ENCODE data around the gene RIF1.

RIF1 gene

GRCh38 chr2:151408788-151409600 is 708 bp upstream of the RIF1 start:
- in situ Hi-C loops (cut with HindIII; ENCODE audit: low sequenced_read_pairs): no loop called here

GRCh38 chr2:151410485-151410834 is 758 bp downstream of the RIF1 start:
- in situ Hi-C loops (cut with HindIII; ENCODE audit: low sequenced_read_pairs): no loop called here

- in situ Hi-C loops (cut with HindIII; ENCODE audit: low sequenced_read_pairs): no loop called here
These were observed 7.9 kb downstream of the RIF1 start for GRCh38 chr2:151417650-151418049.

- in situ Hi-C loops (cut with HindIII; ENCODE audit: low sequenced_read_pairs): loop anchor here (5.0 kb wide), 1 partner anchor 69 kb away; no protein-coding TSS in a partner anchor
These were observed 12.0 kb downstream of the RIF1 start for GRCh38 chr2:151421681-151422080.

GRCh38 chr2:151422917-151423439 is 13.3 kb downstream of the RIF1 start:
- in situ Hi-C loops (cut with HindIII; ENCODE audit: low sequenced_read_pairs): loop anchor here (5.0 kb wide), 1 partner anchor 71 kb away; no protein-coding TSS in a partner anchor

GRCh38 chr2:151423760-151424159 is 14.1 kb downstream of the RIF1 start:
- in situ Hi-C loops (cut with HindIII; ENCODE audit: low sequenced_read_pairs): loop anchor here (5.0 kb wide), 1 partner anchor 71 kb away; no protein-coding TSS in a partner anchor

- in situ Hi-C loops (cut with HindIII; ENCODE audit: low sequenced_read_pairs): no loop called here
These were observed 27.9 kb downstream of the RIF1 start for GRCh38 chr2:151437630-151438029.

- in situ Hi-C loops (cut with HindIII; ENCODE audit: low sequenced_read_pairs): no loop called here
These were observed 28.8 kb downstream of the RIF1 start for GRCh38 chr2:151438506-151438905.

GRCh38 chr2:151439127-151439526 is 29.4 kb downstream of the RIF1 start:
- in situ Hi-C loops (cut with HindIII; ENCODE audit: low sequenced_read_pairs): no loop called here

- in situ Hi-C loops (cut with HindIII; ENCODE audit: low sequenced_read_pairs): no loop called here
These were observed 49.7 kb downstream of the RIF1 start for GRCh38 chr2:151459358-151459757.

- in situ Hi-C loops (cut with HindIII; ENCODE audit: low sequenced_read_pairs): no loop called here
These were observed 56.1 kb downstream of the RIF1 start for GRCh38 chr2:151465771-151466170.

- in situ Hi-C loops (cut with HindIII; ENCODE audit: low sequenced_read_pairs): no loop called here
These were observed 60.9 kb downstream of the RIF1 start for GRCh38 chr2:151470556-151470955.

- in situ Hi-C loops (cut with HindIII; ENCODE audit: low sequenced_read_pairs): no loop called here
These were observed 63.3 kb downstream of the RIF1 start for GRCh38 chr2:151472966-151473365.

- in situ Hi-C loops (cut with HindIII; ENCODE audit: low sequenced_read_pairs): no loop called here
These were observed 65.4 kb downstream of the RIF1 start for GRCh38 chr2:151475071-151475470.

GRCh38 chr2:151476287-151476686 is 66.6 kb downstream of the RIF1 start:
- in situ Hi-C loops (cut with HindIII; ENCODE audit: low sequenced_read_pairs): no loop called here

GRCh38 chr2:151478011-151478410 is 68.3 kb downstream of the RIF1 start:
- in situ Hi-C loops (cut with HindIII; ENCODE audit: low sequenced_read_pairs): no loop called here

- in situ Hi-C loops (cut with HindIII; ENCODE audit: low sequenced_read_pairs): no loop called here
These were observed 72.0 kb downstream of the RIF1 start for GRCh38 chr2:151481744-151482143.

GRCh38 chr2:151482171-151482725 is 72.5 kb downstream of the RIF1 start:
- in situ Hi-C loops (cut with HindIII; ENCODE audit: low sequenced_read_pairs): no loop called here

- in situ Hi-C loops (cut with HindIII; ENCODE audit: low sequenced_read_pairs): no loop called here
These were observed 73.8 kb downstream of the RIF1 start for GRCh38 chr2:151483546-151483945.

GRCh38 chr2:151484100-151484499 is 74.4 kb downstream of the RIF1 start:
- in situ Hi-C loops (cut with HindIII; ENCODE audit: low sequenced_read_pairs): no loop called here

GRCh38 chr2:151486053-151486452 is 76.4 kb downstream of the RIF1 start:
- in situ Hi-C loops (cut with HindIII; ENCODE audit: low sequenced_read_pairs): no loop called here

GRCh38 chr2:151490276-151490675 is 80.6 kb downstream of the RIF1 start:
- in situ Hi-C loops (cut with HindIII; ENCODE audit: low sequenced_read_pairs): no loop called here
